Transverse colon (tissue), 3 donors: ENCODE results near the gene VTI1A.

Experiments used
- EP300 ChIP-seq: sonication (generic); formaldehyde crosslinking; IDR thresholded peaks from one replicate; pipeline ENCODE4 v1.6.1; 2017; ENCODE audit warnings: antibody characterized with exemption, low read depth
- POLR2A ChIP-seq: fragments of 450-650 bp; IDR thresholded peaks from one replicate; pipeline ENCODE4 v1.6.1; 2016; ENCODE audit warnings: antibody characterized with exemption, mild to moderate bottlenecking, moderate library complexity
- TF ChIP-seq, protein P1 (sequence below), 5 experiments: fragments of 200-600 bp in 3 of 5; fragments of 450-650 bp in 2 of 5; sonication (generic) in 3 of 5; IDR thresholded peaks; 1 replicate in 2 of 5; 2 replicates in 3 of 5; pipeline ENCODE4 v1.5.1; 2016 to 2017; ENCODE audit warnings: antibody characterized with exemption in 5 of 5, inconsistent platforms in 3 of 5, mild to moderate bottlenecking in 2 of 5, moderate library complexity in 1 of 5

DNA sequence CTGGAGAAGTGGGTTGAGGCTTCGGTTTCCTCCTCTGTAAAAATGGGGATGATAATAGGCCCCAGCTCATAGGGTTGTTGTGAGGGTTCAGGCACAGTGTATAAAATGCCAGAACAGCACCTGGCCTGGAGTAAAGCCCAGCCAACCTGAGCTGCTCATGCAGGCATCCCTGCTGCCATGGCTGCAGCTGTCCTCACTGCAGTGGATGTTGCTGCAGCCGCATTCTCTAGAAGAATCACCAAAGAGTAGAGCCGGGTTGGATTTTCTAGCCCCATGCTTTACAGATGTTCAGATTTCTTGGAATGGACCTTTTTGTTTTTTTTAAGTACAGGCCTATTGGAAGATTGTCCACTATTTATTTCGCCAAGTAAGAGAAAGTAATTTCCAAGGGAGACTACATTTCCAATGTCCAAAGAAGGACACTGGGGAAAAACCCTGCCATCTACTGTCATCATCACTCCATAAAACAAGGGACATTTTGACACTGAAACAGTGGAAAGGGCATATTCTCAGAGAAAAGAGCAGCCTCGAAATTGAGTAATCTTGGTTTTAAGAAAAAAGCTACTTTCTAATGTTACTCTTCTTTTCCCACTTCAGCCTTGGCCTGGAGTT is 355.5 kb downstream of the VTI1A start:
- TF ChIP-seq EP300 (no peak), POLR2A (no peak)
- TF ChIP-seq, protein P1, sequence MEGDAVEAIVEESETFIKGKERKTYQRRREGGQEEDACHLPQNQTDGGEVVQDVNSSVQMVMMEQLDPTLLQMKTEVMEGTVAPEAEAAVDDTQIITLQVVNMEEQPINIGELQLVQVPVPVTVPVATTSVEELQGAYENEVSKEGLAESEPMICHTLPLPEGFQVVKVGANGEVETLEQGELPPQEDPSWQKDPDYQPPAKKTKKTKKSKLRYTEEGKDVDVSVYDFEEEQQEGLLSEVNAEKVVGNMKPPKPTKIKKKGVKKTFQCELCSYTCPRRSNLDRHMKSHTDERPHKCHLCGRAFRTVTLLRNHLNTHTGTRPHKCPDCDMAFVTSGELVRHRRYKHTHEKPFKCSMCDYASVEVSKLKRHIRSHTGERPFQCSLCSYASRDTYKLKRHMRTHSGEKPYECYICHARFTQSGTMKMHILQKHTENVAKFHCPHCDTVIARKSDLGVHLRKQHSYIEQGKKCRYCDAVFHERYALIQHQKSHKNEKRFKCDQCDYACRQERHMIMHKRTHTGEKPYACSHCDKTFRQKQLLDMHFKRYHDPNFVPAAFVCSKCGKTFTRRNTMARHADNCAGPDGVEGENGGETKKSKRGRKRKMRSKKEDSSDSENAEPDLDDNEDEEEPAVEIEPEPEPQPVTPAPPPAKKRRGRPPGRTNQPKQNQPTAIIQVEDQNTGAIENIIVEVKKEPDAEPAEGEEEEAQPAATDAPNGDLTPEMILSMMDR (IDR thresholded peaks at IDR 0.05), result no peak
